Astrocyte (in vitro differentiated cells and primary cell): Measurements from ENCODE around the gene MLXIP. TPM values are rescaled to one million over a fixed set of nuclear protein-coding genes. Genes with fewer than 3 reads are reported as not detected.

Source experiments
- DNase-seq: peaks from one replicate; pipeline ENCODE4 v3.0.0-alpha.2; 2010; ENCODE audit warnings: low read depth
- FAIRE-seq: peaks from 2 replicates; lab custom pipeline; 2011; peaks lifted over from hg19 to GRCh38; lab: Jason Lieb, UNC
- H2AFZ ChIP-seq: 2 replicates; pipeline ENCODE4 v1.6.0; 2012; ENCODE audit warnings: low read depth, low read length, inconsistent platforms
- H3K27ac ChIP-seq: 2 replicates; pipeline ENCODE4 v1.5.1; 2011; ENCODE audit warnings: low read depth, low read length, inconsistent platforms
- H3K27me3 ChIP-seq: 2 replicates; pipeline ENCODE4 v1.6.0; 2011; ENCODE audit warnings: low read length, inconsistent platforms; ENCODE audit not compliant: insufficient read depth
- H3K36me3 ChIP-seq: 2 replicates; pipeline ENCODE4 v1.5.1; 2011; ENCODE audit warnings: low read length, inconsistent platforms; ENCODE audit not compliant: insufficient read depth
- H3K4me1 ChIP-seq: 2 replicates; pipeline ENCODE4 v1.5.1; 2011; ENCODE audit warnings: low read length, inconsistent platforms; ENCODE audit not compliant: insufficient read depth
- H3K4me2 ChIP-seq: 2 replicates; pipeline ENCODE4 v1.6.0; 2012; ENCODE audit warnings: low read length, inconsistent platforms
- H3K4me3 ChIP-seq: 2 replicates; pipeline ENCODE4 v1.5.1; 2011; ENCODE audit warnings: low read depth, mild to moderate bottlenecking, low read length, inconsistent platforms; ENCODE audit not compliant: insufficient read depth
- H3K79me2 ChIP-seq: 2 replicates; pipeline ENCODE4 v1.6.0; 2012; ENCODE audit warnings: mild to moderate bottlenecking, low read length, inconsistent platforms; ENCODE audit not compliant: insufficient read depth
- H3K9ac ChIP-seq: 2 replicates; pipeline ENCODE4 v1.6.0; 2012; ENCODE audit warnings: mild to moderate bottlenecking, low read length, inconsistent platforms
- H3K9me3 ChIP-seq: 2 replicates; pipeline ENCODE4 v1.5.1; 2012; ENCODE audit warnings: low read depth, mild to moderate bottlenecking, low read length, inconsistent platforms; ENCODE audit not compliant: insufficient read depth
- H4K20me1 ChIP-seq: 2 replicates; pipeline ENCODE4 v1.6.0; 2012; ENCODE audit warnings: low read length, inconsistent platforms; ENCODE audit not compliant: insufficient read depth
- H3K27ac Mint-ChIP-seq: one replicate; pipeline ENCODE4 v1.8.0; 2021; ENCODE audit warnings: mild to moderate bottlenecking, mixed read lengths; ENCODE audit not compliant: unreplicated experiment
- H3K27me3 Mint-ChIP-seq: one replicate; pipeline ENCODE4 v1.8.0; 2021; ENCODE audit warnings: low read depth, mixed read lengths; ENCODE audit not compliant: unreplicated experiment
- H3K36me3 Mint-ChIP-seq: one replicate; pipeline ENCODE4 v1.8.0; 2021; ENCODE audit warnings: low read depth, mixed read lengths; ENCODE audit not compliant: unreplicated experiment
- H3K4me1 Mint-ChIP-seq: one replicate; pipeline ENCODE4 v1.8.0; 2021; ENCODE audit warnings: low read depth, mixed read lengths; ENCODE audit not compliant: unreplicated experiment
- H3K4me3 Mint-ChIP-seq: one replicate; pipeline ENCODE4 v1.8.0; 2021; ENCODE audit warnings: mild to moderate bottlenecking, moderate library complexity, mixed read lengths; ENCODE audit not compliant: unreplicated experiment
- H3K9me3 Mint-ChIP-seq: one replicate; pipeline ENCODE4 v1.8.0; 2021; ENCODE audit warnings: mild to moderate bottlenecking, mixed read lengths; ENCODE audit not compliant: unreplicated experiment
- EZH2 ChIP-seq: IDR thresholded peaks from 2 replicates; pipeline ENCODE4 v1.6.1; 2012; ENCODE audit warnings: mild to moderate bottlenecking, low read length, inconsistent platforms; ENCODE audit not compliant: insufficient read depth
- total RNA-seq: library from RNA; stranded (reverse); gene quantifications from 2 replicates; pipeline ENCODE4 v1.2.1, GENCODE V29; 2021
- TF ChIP-seq, protein P1 (sequence below): IDR thresholded peaks from 2 replicates; pipeline ENCODE4 v1.5.1; 2011; ENCODE audit warnings: low read depth, mild to moderate bottlenecking, inconsistent platforms, low read length, moderate library complexity; ENCODE audit not compliant: insufficient read depth

MLXIP gene
- total RNA-seq, 1 donor from 2014 or later: 62.5 TPM

DNA sequence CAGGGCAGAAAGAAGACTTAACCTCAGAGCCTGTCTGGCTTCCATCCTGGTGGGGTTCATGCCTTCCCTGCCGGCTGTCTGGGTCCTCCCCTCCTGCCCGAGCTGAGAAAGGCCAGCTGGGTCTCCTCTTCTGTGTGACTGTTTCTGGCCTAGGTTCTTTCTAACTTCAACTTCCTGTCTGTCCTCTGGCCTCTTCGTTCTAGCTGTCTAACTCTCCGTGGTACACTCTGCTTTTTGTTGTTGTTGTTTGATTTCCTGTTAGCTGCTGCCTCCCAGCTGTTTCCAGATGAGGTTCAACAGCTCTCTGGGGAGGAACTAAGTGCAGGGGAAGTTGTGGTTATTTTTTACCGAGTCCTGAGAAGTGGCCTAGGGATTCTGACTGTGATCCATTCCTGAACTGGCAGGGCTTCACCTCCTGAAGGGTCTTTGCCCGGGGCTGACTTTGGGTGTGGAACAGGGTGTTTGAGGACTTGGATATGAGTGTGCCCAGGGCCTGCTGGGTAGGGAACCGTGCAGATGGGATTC lies 3.2 kb downstream of the MLXIP start:
- Mint-ChIP-seq H3K36me3 (peaks cover 25% of the 10 kb centered on the region), H3K4me1 (peaks cover 22% of the 10 kb centered on the region), H3K9me3 (no peaks in the 10 kb centered on the region), H3K4me3 (peak overlapping the region; percentile 91), H3K27me3 (no peaks in the 10 kb centered on the region), H3K27ac (peak overlapping the region; percentile 93)
- peak overlapping the region; percentile 92 for H3K9ac ChIP-seq
- TF ChIP-seq, protein P1, sequence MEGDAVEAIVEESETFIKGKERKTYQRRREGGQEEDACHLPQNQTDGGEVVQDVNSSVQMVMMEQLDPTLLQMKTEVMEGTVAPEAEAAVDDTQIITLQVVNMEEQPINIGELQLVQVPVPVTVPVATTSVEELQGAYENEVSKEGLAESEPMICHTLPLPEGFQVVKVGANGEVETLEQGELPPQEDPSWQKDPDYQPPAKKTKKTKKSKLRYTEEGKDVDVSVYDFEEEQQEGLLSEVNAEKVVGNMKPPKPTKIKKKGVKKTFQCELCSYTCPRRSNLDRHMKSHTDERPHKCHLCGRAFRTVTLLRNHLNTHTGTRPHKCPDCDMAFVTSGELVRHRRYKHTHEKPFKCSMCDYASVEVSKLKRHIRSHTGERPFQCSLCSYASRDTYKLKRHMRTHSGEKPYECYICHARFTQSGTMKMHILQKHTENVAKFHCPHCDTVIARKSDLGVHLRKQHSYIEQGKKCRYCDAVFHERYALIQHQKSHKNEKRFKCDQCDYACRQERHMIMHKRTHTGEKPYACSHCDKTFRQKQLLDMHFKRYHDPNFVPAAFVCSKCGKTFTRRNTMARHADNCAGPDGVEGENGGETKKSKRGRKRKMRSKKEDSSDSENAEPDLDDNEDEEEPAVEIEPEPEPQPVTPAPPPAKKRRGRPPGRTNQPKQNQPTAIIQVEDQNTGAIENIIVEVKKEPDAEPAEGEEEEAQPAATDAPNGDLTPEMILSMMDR: no peak
- TF ChIP-seq EZH2: no peak
- H3K4me1 ChIP-seq: peaks cover 36% of the 10 kb centered on the region
- no peaks in the 10 kb centered on the region for H3K9me3 ChIP-seq
- FAIRE-seq: no peak
- H4K20me1 ChIP-seq: peaks cover 58% of the 10 kb centered on the region
- no peak overlapping the region for H2AFZ ChIP-seq
- peaks cover 73% of the 10 kb centered on the region for H3K79me2 ChIP-seq
- H3K27ac ChIP-seq: peak overlapping the region; percentile 49
- no peaks in the 10 kb centered on the region for H3K27me3 ChIP-seq
- H3K4me2 ChIP-seq: peak overlapping the region; percentile 90
- no peak for DNase-seq
- H3K36me3 ChIP-seq: peaks cover 9% of the 10 kb centered on the region
- peak overlapping the region; percentile 78 for H3K4me3 ChIP-seq

DNA sequence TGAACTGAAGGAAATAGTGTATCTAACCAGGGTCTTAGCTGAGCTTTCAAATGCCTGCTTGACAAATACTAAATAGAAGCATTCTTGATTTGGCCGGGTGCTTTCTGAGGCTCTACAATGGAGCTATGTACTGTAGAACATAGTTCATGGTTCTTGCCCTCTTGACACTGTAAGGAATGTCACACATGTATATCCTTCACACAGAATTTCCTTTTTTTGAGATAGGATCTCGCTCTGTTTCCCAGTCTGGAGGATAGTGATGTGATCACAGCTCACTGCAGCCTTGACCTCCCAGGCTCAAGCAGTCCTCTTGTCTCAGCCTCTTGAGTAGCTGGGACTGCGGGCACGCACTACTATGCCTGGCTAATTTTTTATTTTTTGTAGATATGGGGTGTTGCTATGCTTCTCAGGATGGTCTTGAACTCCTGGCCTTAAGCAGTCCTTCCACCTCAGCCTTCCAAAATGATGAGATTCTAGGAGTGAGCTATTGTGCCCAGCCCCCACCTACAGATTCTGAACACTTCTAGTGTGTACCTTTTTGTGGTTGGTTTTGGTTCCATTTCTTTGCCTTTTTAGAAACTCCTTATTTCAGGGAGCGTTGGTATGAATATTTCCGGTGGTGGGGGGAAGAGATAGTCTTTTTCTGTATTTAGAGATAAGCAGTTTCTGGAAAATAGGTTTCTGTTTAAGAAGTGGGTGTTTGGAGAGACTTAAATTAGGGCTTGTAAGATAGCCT lies 4.2 kb downstream of the MLXIP start:
- Histone ChIP-seq H3K9me3 (no peaks in the 10 kb centered on the region), H3K27me3 (no peaks in the 10 kb centered on the region), H3K9ac (no peak overlapping the region), H3K4me1 (peaks cover 36% of the 10 kb centered on the region), H3K4me3 (no peak overlapping the region), H3K27ac (no peak overlapping the region), H4K20me1 (peaks cover 68% of the 10 kb centered on the region), H3K79me2 (peaks cover 84% of the 10 kb centered on the region), H3K4me2 (no peak overlapping the region), H3K36me3 (peaks cover 9% of the 10 kb centered on the region), H2AFZ (no peak overlapping the region)
- Mint-ChIP-seq H3K4me3 (peak overlapping the region; percentile 91), H3K9me3 (no peaks in the 10 kb centered on the region), H3K4me1 (peaks cover 30% of the 10 kb centered on the region), H3K27ac (peak overlapping the region; percentile 93), H3K36me3 (peaks cover 32% of the 10 kb centered on the region), H3K27me3 (no peaks in the 10 kb centered on the region)
- FAIRE-seq: no peak
- DNase-seq: no peak
- TF ChIP-seq, protein P1: no peak
- TF ChIP-seq EZH2: no peak
